ENCODE data around the gene TGFBRAP1.
A peak's percentile ranks its signal among the peaks of the same experiment; 100 is the strongest.
"Not testable (repeated sequence)": the region's sequence is repeated elsewhere in the genome, so short reads cannot be mapped to it uniquely, and the experiment has no call there.

The TGFBRAP1 gene

GRCh38 chr2:105271393-105272045 is 58.0 kb downstream of the TGFBRAP1 start:
- DNase-seq (ENCODE audit: low read depth) = no peak

DNA sequence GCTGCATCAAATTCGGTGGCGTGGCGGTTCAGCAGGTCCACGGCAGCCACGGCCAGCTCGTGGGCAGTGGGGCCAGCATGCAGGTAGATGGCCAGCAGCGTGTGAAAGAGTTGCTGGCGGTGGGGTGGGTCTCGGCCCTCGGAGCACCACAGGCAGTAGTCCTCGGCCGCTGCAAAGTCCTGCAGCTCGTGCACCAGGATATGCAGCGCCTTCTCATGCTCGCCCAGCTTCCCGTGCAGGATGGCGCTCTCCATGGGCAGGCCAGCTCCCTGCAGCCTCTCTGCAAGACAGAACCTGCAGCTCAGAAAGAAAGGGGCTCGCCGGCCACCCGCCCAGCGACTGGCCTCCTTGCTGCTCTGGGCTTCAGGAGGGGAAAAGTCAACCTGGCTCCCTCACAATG is 60.1 kb downstream of the TGFBRAP1 start:
- no peak for DNase-seq (ENCODE audit: low read depth)

DNA sequence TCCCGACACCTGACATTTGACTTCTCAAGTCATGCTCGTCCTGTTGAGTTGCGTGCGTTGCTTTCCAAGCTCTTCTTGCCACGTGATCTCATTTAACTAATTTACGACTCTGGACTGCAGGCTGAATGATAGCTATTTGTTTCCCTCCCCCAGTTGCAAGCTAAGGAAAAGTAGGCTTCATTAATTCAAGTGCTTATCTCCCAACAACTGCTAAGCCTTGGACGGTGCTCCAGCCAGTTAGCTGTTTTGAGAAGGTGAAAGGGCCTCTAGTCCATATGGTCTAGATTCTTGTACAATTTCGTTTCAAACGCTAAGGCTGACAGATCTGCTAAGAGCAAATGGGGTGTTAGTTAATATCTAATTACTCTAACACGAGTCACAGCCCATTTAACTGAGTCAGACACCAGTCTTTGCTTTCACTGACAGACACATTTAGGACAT is 66.9 kb downstream of the TGFBRAP1 start:
- DNase-seq (ENCODE audit: low read depth) = no peak

DNA sequence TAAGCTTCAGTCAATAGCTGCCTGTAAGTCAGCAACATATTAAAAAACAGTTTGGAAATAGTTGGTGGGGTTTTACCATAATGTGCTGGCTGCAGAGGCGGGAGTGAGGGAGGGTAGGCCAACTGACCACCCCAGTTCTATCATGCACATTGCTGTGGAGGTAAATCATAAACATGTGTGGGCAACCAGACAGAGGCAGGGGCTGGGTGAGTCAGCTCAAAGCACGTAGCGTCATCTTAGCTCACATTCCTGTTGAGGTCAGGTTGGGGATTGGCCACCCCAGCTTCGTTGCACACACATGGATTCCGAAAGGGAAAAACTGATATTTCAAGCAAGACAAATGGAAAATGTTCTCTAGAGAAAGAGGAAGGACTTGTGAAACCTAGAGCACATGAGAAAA is 68.5 kb downstream of the TGFBRAP1 start:
- peak; percentile 73 for DNase-seq (ENCODE audit: low read depth)

DNA sequence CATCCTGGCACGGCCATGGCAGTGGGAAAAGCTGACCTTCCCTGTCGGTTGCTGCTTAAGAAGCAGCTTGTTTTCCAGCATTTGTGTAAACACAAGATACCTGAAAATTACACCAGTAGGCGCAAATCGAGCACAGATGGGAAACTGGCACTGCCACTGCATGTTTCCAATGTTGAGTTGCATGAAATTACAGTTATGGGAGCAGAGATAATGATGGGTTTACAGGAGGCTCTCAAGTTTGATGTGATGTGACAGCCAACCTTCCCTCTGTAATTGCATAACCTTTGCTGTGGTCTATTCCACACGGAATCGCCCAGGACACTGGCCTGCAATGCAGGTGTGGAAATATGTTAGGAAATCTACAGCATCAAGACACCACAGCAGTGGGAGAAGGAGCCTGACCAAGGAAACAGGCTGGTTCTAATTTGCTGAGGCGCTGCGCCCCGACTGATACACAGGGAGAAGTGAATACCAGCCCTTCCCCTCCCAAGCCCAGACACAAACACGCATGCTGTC is 70.6 kb downstream of the TGFBRAP1 start:
- no peak for DNase-seq (ENCODE audit: low read depth)

DNA sequence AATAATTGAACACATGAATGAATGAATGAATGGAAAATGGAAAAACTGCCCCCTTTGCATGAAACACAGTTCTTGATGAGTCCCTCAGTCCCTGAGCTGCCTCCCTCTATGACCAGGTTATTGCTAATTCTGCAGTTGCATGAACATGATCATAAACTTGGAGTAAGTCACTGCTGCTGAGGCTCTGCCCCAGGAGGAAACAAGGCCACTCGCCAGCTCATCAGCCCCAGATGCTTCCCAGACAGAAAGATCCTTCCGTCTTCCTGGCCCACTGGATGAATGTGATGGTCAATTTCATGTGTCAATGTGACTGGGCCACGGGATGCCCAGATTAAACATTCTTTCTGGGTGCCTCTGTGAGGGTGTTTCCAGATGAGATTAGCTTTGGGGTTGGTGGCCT is 71.6 kb downstream of the TGFBRAP1 start:
- no peak for DNase-seq (ENCODE audit: low read depth)

GRCh38 chr2:105256431-105257047 is 73.0 kb downstream of the TGFBRAP1 start:
- no peak for DNase-seq (ENCODE audit: low read depth)

GRCh38 chr2:105255979-105256378 is 73.6 kb downstream of the TGFBRAP1 start:
- DNase-seq (ENCODE audit: low read depth) = no peak

GRCh38 chr2:105254531-105255210 is 74.9 kb downstream of the TGFBRAP1 start:
- no peak for DNase-seq (ENCODE audit: low read depth)

DNA sequence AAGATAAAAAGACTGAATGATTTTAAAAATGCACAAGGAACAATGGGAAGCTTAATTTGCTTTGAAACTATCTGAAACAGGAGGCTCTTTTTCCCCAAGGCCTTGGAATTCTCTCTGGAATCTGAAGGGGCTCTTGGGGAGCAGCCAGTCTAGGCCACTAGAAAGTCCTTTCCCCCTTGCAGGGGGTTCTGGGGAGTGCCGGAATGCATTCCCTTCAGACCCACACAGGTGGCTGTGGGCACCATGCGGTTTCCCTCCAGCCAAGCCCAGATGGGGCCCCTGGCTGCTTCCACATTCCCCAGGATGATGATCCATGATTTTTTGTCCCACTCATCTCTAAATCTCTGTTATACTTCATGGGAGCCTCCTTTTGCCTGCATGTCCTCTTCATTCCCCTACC is 77.3 kb downstream of the TGFBRAP1 start:
- DNase-seq (ENCODE audit: low read depth) = no peak

DNA sequence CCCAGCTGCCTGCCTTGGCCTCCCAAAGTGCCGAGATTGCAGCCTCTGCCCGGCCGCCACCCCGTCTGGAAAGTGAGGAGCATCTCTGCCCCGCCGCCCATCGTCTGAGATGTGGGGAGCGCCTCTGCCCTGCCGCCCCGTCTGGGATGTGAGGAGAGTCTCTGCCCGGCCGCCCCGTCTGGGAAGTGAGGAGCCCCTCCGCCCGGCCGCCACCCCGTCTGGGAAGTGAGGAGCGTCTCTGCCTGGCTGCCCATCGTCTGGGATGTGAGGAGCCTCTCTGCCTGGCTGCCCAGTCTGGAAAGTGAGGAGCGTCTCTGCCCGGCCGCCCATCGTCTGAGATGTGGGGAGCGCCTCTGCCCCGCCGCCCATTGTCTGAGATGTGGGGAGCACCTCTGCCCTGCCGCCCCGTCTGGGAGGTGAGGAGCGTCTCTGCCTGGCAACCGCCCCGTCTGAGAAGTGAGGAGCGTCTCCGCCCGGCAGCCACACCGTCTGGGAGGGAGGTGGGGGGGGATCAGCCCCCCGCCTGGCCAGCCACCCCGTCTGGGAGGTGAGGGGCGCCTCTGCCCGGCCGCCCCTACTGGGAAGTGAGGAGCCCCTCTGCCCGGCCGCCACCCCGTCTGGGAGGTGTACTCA is 78.4 kb downstream of the TGFBRAP1 start:
- DNase-seq (ENCODE audit: low read depth) = not testable (repeated sequence)

DNA sequence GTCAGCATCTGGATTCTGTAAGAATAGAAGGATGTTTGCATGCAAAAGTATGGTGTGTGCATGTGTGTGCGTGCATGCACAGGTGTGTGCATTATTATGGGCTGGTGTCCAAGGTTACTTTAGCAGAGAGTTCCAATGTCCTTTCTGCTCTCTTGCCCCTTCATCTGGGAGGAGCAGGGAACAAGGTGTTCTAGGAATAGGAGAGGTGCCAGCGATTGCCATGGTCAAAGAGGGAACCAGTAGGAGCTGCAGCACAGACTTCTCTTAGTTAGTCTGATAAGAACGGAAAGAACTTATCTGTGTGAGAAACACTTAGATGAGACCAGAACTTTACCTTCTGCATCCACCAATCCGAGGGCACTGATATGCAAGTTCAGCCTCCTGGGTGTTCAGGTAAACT is 79.6 kb downstream of the TGFBRAP1 start:
- DNase-seq (ENCODE audit: low read depth) = no peak

GRCh38 chr2:105249181-105249580 is 80.4 kb downstream of the TGFBRAP1 start:
- no peak for DNase-seq (ENCODE audit: low read depth)

GRCh38 chr2:105248316-105249070 is 81.0 kb downstream of the TGFBRAP1 start:
- DNase-seq (ENCODE audit: low read depth) = no peak

GRCh38 chr2:105244451-105244850 is 85.1 kb downstream of the TGFBRAP1 start:
- DNase-seq (ENCODE audit: low read depth) = no peak

DNA sequence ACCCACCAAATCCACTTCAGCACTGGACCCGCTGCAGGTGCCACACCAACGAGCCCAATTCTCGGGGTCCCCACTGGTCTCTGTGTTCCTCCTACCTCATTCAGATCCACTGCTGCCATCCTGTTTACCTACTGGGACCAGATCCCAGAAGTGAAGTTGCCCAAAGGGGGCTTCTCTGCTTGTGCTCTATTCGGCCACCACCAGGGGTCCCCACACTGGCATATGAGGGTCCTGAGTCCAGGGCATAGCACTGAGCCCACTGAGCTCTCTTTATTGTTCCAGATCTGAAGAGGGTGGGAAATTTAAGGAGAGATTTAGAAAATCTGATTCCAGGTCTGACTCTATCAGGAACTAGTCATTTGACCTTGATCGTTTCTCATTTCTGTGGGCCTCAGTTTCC is 85.6 kb downstream of the TGFBRAP1 start:
- no peak for DNase-seq (ENCODE audit: low read depth)

- DNase-seq (ENCODE audit: low read depth) = no peak
Measured at GRCh38 chr2:105242286-105242993, 87.1 kb downstream of the TGFBRAP1 start.

GRCh38 chr2:105241443-105241842 is 88.1 kb downstream of the TGFBRAP1 start, which contains the start of gene GPR45:
Gene GPR45 (plus strand): TSS chr2:105241743. CDS start chr2:105241859, 116 bp downstream.
- DNase-seq (ENCODE audit: low read depth) = no peak

DNA sequence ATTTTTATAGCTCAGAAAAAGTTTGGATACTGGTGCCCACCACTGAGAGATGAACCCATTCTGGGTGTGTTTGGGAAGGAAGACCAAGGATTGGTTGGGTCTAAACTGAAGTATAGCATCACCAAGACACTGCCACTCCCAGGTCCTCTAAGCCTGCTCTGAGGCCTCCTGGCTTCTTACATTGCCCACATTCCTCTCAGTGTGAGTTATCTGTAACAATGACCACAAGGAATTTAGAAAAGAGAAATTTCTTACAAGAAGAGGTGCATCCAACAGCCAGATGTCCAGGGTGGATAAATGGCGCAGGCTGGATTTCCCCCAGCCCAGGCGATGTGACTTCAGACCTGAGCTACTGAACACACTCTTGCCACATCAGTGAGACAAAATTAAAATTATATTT is 89.6 kb downstream of the TGFBRAP1 start:
- DNase-seq (ENCODE audit: low read depth) = peak; percentile 80

- DNase-seq (ENCODE audit: low read depth) = no peak
Measured at GRCh38 chr2:105238664-105239240, 90.8 kb downstream of the TGFBRAP1 start.
